GM12873 (cell line): ENCODE data around the gene SEL1L2.

Experiments used
- TF ChIP-seq, protein P1 (sequence below): IDR thresholded peaks from 2 replicates; pipeline ENCODE4 v1.5.1; 2012; ENCODE audit warnings: low read depth, mild to moderate bottlenecking, moderate library complexity, low read length, control low read depth; ENCODE audit not compliant: insufficient read depth; ENCODE audit errors: missing control alignments

SEL1L2 gene

DNA sequence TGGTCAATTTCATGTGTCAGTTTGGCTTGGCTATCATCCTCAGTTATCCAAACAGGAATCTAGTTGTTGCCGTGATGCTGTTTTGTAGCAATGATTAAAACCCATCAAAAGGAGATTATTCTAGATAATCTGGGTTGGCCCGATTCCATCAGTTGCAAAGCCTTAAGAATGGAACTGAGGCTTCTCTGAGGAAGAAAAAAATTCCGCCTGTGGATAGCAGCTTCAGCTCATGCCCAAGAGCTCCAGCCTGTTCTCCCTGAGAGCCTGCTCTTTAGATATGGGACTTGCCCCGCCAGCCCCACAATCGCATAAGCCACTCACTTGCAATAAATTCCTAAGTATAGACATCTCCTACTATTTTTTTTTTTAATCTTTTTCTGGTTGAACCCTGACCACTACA, 61.5 kb downstream of the SEL1L2 start:
- TF ChIP-seq, protein P1, sequence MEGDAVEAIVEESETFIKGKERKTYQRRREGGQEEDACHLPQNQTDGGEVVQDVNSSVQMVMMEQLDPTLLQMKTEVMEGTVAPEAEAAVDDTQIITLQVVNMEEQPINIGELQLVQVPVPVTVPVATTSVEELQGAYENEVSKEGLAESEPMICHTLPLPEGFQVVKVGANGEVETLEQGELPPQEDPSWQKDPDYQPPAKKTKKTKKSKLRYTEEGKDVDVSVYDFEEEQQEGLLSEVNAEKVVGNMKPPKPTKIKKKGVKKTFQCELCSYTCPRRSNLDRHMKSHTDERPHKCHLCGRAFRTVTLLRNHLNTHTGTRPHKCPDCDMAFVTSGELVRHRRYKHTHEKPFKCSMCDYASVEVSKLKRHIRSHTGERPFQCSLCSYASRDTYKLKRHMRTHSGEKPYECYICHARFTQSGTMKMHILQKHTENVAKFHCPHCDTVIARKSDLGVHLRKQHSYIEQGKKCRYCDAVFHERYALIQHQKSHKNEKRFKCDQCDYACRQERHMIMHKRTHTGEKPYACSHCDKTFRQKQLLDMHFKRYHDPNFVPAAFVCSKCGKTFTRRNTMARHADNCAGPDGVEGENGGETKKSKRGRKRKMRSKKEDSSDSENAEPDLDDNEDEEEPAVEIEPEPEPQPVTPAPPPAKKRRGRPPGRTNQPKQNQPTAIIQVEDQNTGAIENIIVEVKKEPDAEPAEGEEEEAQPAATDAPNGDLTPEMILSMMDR: no peak

DNA sequence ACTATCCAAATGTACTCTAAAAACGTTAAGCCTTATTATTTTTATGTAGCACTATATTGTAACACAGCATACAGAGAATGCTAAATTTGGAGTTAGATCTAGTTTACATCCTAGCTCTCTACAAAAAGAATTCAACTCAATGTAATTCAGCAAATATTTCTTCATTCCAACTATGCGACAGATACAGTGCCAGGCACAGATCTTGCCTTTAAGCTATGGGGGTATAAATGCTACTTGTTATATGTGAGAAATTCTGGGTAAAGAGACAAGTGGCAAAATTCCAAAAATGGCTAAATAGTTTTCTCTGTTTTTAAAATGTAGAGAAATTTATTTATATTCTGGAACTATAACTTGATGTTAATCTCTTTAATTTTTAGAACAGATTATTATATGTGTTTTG, 63.2 kb downstream of the SEL1L2 start:
- TF ChIP-seq, protein P1: no peak

DNA sequence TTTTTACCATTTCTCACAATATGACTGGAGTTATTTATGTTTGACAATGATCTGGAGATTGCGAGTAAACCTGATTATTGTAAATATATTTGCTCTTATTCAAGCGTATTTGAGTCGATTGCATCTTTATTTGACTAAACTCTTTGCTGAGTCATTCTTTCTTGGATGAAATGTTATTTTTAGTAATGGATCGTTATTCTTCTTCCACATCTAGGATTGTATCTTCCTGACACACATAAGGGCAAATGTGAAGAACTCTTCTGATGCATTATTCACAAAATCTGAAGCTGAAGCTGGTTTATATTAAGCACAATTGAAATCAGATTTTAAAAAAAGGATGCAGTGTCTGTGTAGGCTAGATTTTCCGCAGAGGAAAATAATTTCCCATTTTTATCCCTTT, 68.2 kb downstream of the SEL1L2 start:
- TF ChIP-seq, protein P1: no peak

DNA sequence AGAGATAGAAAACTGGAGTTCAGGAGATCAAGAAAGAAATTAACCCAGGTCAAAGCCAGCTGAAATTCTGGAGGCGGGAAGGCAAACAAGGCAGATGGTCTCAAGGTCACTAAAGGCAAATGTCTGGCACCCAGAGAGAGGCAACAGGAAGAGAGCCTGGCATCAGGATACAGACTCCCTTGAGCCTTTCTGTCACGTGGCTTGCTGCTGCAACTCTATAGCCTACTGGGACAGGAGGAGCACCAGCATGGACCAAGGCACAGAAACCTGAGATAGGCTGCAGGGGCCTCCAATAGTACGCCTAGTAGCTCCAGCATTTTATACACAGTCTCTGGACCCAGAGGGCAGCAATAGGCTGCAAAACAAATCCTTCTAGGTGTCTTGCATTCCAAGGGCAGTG, 75.1 kb downstream of the SEL1L2 start:
- TF ChIP-seq, protein P1: no peak

DNA sequence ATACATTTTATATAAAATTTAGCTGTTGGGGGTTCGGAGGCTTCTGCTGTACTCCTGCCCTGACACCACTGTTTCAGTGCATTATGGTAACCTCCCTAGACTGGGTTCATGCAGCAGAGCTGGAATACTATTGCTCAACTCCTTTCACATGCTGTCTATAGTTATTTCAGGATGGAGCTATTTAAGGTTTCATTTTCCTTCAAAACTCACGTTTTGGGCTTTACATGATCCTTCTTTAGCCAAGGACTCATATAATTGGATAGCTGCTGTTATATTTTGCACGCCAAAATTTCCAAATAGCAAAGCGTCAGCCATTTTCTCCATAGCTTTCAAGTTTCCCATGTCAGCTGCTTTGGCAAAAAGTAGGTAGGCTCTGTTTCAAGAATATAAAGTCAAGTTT, 76.8 kb downstream of the SEL1L2 start:
- TF ChIP-seq, protein P1: no peak

DNA sequence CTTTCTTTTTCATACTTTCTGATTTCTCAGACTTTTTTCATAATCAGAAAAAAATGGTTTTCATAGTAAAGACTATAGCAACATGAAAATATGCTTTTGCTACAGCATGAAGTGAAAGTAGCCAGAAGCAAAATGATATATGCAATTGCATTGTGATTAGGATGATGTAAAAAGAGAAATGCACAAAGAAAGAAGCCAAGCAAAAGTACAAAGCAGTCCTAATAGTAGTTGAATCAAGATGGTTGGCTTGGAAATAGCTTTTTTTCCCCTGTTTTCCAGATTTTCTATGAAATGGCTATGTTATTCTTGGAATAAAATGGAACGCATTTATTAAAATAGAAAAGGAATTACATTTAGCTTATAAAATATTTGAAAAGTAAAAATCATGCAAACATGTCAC, 77.3 kb downstream of the SEL1L2 start:
- TF ChIP-seq, protein P1: no peak

DNA sequence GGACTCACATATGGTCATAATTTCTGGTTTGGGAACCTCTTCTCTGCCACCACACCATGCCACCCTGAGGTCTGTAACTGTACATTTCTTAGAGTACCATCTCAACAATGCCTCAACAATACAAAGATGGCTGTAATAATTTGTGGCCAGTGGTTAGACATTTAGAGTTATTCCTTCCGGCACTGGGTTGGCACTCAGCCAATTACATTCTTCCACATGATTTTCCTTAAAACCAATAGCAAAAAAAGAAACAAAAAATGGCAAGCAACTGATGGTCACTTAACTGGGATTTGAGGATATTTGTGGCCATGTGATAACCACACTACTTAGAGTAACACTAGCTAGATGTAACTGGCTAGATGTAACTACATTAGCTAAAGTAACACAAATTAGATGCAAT, 79.9 kb downstream of the SEL1L2 start:
- TF ChIP-seq, protein P1: no peak
